Measurements from ENCODE around the gene ACYP1.

Gene ACYP1

GRCh38 chr14:75040507-75040906 lies 23.3 kb downstream of the ACYP1 start:
- DNase-seq, result no peak

GRCh38 chr14:75032939-75033338 lies 30.9 kb downstream of the ACYP1 start:
- no peak for DNase-seq

- no peak for DNase-seq
These were observed 33.7 kb downstream of the ACYP1 start for GRCh38 chr14:75030147-75030546.

- no peak for DNase-seq
These were observed 37.9 kb downstream of the ACYP1 start for GRCh38 chr14:75025876-75026275.

- DNase-seq, result no peak
These were observed 38.7 kb downstream of the ACYP1 start for GRCh38 chr14:75025082-75025481.

GRCh38 chr14:75023108-75023507 lies 40.7 kb downstream of the ACYP1 start:
- no peak for DNase-seq

- no peak for DNase-seq
These were observed 41.2 kb downstream of the ACYP1 start for GRCh38 chr14:75022655-75023054.

- DNase-seq, result no peak
These were observed 45.1 kb downstream of the ACYP1 start for GRCh38 chr14:75018694-75019093.

- no peak for DNase-seq
These were observed 47.0 kb downstream of the ACYP1 start for GRCh38 chr14:75016815-75017214.

GRCh38 chr14:75015496-75015895 lies 48.3 kb downstream of the ACYP1 start:
- no peak for DNase-seq

GRCh38 chr14:75013290-75013689 lies 50.5 kb downstream of the ACYP1 start:
- DNase-seq, result no peak

- no peak for DNase-seq
These were observed 52.3 kb downstream of the ACYP1 start for GRCh38 chr14:75011356-75011994.

GRCh38 chr14:75010472-75011093 lies 53.2 kb downstream of the ACYP1 start:
- DNase-seq, result no peak

GRCh38 chr14:75009176-75009575 lies 54.6 kb downstream of the ACYP1 start:
- no peak for DNase-seq

GRCh38 chr14:75005357-75005756 lies 58.5 kb downstream of the ACYP1 start:
- DNase-seq, result no peak

GRCh38 chr14:75003250-75004027 lies 60.4 kb downstream of the ACYP1 start:
- DNase-seq, result no peak

Data from right forelimb (tissue), 1 donor.